GM12891 (cell line): ENCODE results near the gene DNAH8.

ENCODE experiments used
- DNase-seq: peaks from one replicate; pipeline ENCODE4 v3.0.0; 2011; ENCODE audit warnings: low spot score; ENCODE audit not compliant: insufficient read length
- FAIRE-seq: peaks from 2 replicates; lab custom pipeline; 2011; peaks lifted over from hg19 to GRCh38; lab: Jason Lieb, UNC
- PAX5 ChIP-seq: IDR thresholded peaks from 2 replicates; pipeline ENCODE4 v1.6.1; 2011; ENCODE audit warnings: low read length, moderate library complexity, mild to moderate bottlenecking; ENCODE audit not compliant: insufficient read depth, severe bottlenecking
- POLR2A ChIP-seq: IDR thresholded peaks from 2 replicates; pipeline ENCODE4 v1.6.1; 2011; ENCODE audit warnings: low read depth, low read length, control low read depth
- POLR2AphosphoS5 ChIP-seq: IDR thresholded peaks from 2 replicates; pipeline ENCODE4 v1.6.1; 2011; ENCODE audit warnings: low read depth, low read length, control low read depth
- POU2F2 ChIP-seq: IDR thresholded peaks from 2 replicates; pipeline ENCODE4 v1.6.1; 2011; ENCODE audit warnings: low read depth, mild to moderate bottlenecking, control low read depth, low read length, moderate library complexity
- SPI1 ChIP-seq: IDR thresholded peaks from 2 replicates; pipeline ENCODE4 v1.6.1; 2011; ENCODE audit warnings: low read depth, low read length, control low read depth
- TAF1 ChIP-seq: IDR thresholded peaks from 2 replicates; pipeline ENCODE4 v1.6.1; 2011; ENCODE audit warnings: low read depth, low read length, control low read depth

DNAH8 gene

GRCh38 chr6:38968702-38969149 lies 253.6 kb downstream of the DNAH8 start:
- FAIRE-seq (no peak), DNase-seq (no peak)
- TF ChIP-seq SPI1 (no peak), POLR2A (no peak), PAX5 (no peak), POU2F2 (no peak), TAF1 (no peak), POLR2AphosphoS5 (no peak)

GRCh38 chr6:38973178-38974057 lies 258.3 kb downstream of the DNAH8 start:
- DNase-seq, result peak; percentile 20
- no peak for TF ChIP-seq TAF1
- TF ChIP-seq POLR2A, result no peak
- no peak for TF ChIP-seq SPI1
- TF ChIP-seq POU2F2, result no peak
- TF ChIP-seq POLR2AphosphoS5, result no peak
- TF ChIP-seq PAX5, result no peak
- FAIRE-seq, result peak; percentile 73

- FAIRE-seq (no peak), DNase-seq (no peak)
- TF ChIP-seq POU2F2 (no peak), POLR2AphosphoS5 (no peak), PAX5 (no peak), TAF1 (no peak), SPI1 (no peak), POLR2A (no peak)
Measured at GRCh38 chr6:38974389-38975151, 259.5 kb downstream of the DNAH8 start.

- DNase-seq (no peak), FAIRE-seq (no peak)
- no peak for TF ChIP-seq POLR2A
- no peak for TF ChIP-seq PAX5
- no peak for TF ChIP-seq POU2F2
- no peak for TF ChIP-seq TAF1
- TF ChIP-seq POLR2AphosphoS5, result no peak
- TF ChIP-seq SPI1, result no peak
Measured at GRCh38 chr6:38975621-38976049, 260.5 kb downstream of the DNAH8 start.

- TF ChIP-seq SPI1 (no peak), POLR2A (no peak), POLR2AphosphoS5 (no peak), TAF1 (no peak), PAX5 (no peak), POU2F2 (no peak)
- DNase-seq, result no peak
- FAIRE-seq, result no peak
Measured at GRCh38 chr6:38976051-38976450, 260.9 kb downstream of the DNAH8 start.

GRCh38 chr6:38976801-38977500 lies 261.8 kb downstream of the DNAH8 start:
- DNase-seq (no peak), FAIRE-seq (no peak)
- no peak for TF ChIP-seq PAX5
- no peak for TF ChIP-seq SPI1
- no peak for TF ChIP-seq POLR2AphosphoS5
- TF ChIP-seq POLR2A, result no peak
- no peak for TF ChIP-seq TAF1
- no peak for TF ChIP-seq POU2F2

GRCh38 chr6:38978139-38978704 lies 263.1 kb downstream of the DNAH8 start:
- FAIRE-seq (no peak), DNase-seq (no peak)
- no peak for TF ChIP-seq PAX5
- no peak for TF ChIP-seq POLR2A
- TF ChIP-seq POLR2AphosphoS5, result no peak
- no peak for TF ChIP-seq TAF1
- TF ChIP-seq POU2F2, result no peak
- TF ChIP-seq SPI1, result no peak

- DNase-seq, result no peak
- FAIRE-seq, result no peak
- TF ChIP-seq TAF1 (no peak), SPI1 (no peak), POU2F2 (no peak), POLR2A (no peak), POLR2AphosphoS5 (no peak)
Measured at GRCh38 chr6:38982470-38982869, 267.4 kb downstream of the DNAH8 start.

GRCh38 chr6:38984723-38985122 lies 269.6 kb downstream of the DNAH8 start:
- no peak for DNase-seq
- TF ChIP-seq POLR2A (no peak), POU2F2 (no peak), TAF1 (no peak), PAX5 (no peak), SPI1 (no peak), POLR2AphosphoS5 (no peak)
- no peak for FAIRE-seq
